Endothelial cell of umbilical vein (primary cell): ENCODE results near the gene SEC11C. TPM values are rescaled to one million over a fixed set of nuclear protein-coding genes. Genes with fewer than 3 reads are reported as not detected.

Experiments
- BruUV-seq: library from RNA; stranded (reverse); fragments of 400-500 nt; replicated peaks from 2 replicates; lab custom pipeline; 2021; lab: Mats Ljungman, UMichigan
- CTCF ChIA-PET: fragments of 300-600, 350-600 bp; sonication (Branson Sonifier 250); formaldehyde crosslinking; loops from one replicate; lab custom pipeline; 2021; ENCODE audit warnings: antibody characterized with exemption, inconsistent platforms; lab: Charles Lee
- POLR2A ChIA-PET: fragments of 300-600, 350-600 bp; sonication (Branson Sonifier 250); formaldehyde crosslinking; loops from one replicate; lab custom pipeline; 2021; ENCODE audit warnings: antibody characterized with exemption, inconsistent platforms; lab: Charles Lee
- DNase-seq: peaks from one replicate; pipeline ENCODE4 v3.0.0-alpha.2; 2011; ENCODE audit warnings: low read depth, low spot score
- FAIRE-seq: peaks from 2 replicates; lab custom pipeline; 2011; peaks lifted over from hg19 to GRCh38; lab: Jason Lieb, UNC
- H2AFZ ChIP-seq: 2 replicates; pipeline ENCODE4 v1.6.0; 2012; ENCODE audit warnings: low read depth, low read length, control low read depth, inconsistent platforms
- H3K27ac ChIP-seq: 2 replicates; pipeline ENCODE4 v1.5.1; 2011; ENCODE audit warnings: low read depth, mild to moderate bottlenecking, control low read depth, low read length, moderate library complexity; ENCODE audit not compliant: insufficient read depth
- H3K27me3 ChIP-seq, 2 experiments: 2 replicates each; pipeline versions ENCODE4 v1.6.0 to v1.6.1; 2011; ENCODE audit warnings: low read length in 2 of 2, mixed read lengths in 1 of 2; ENCODE audit not compliant: control insufficient read depth in 2 of 2, insufficient read depth in 2 of 2
- H3K36me3 ChIP-seq, 2 experiments: 2 replicates in 1 of 2; 3 replicates in 1 of 2; pipeline ENCODE4 v1.5.1; 2011; ENCODE audit warnings: low read length in 2 of 2, mild to moderate bottlenecking in 1 of 2, moderate library complexity in 1 of 2; ENCODE audit not compliant: control insufficient read depth in 2 of 2, insufficient read depth in 2 of 2; ENCODE audit errors: extremely low read depth in 1 of 2
- H3K4me1 ChIP-seq: 3 replicates; pipeline ENCODE4 v1.5.1; 2011; ENCODE audit warnings: mild to moderate bottlenecking, low read length; ENCODE audit not compliant: control insufficient read depth, insufficient read depth; ENCODE audit errors: extremely low read depth
- H3K4me2 ChIP-seq: 2 replicates; pipeline ENCODE4 v1.6.1; 2011; ENCODE audit warnings: low read length, control low read depth, mixed read lengths; ENCODE audit not compliant: insufficient read depth
- H3K4me3 ChIP-seq, 3 experiments: fragments of 200-600 bp in 1 of 3; sonication (generic), shearing (Covaris generic) in 1 of 3; replicated peaks in 1 of 3; 2 replicates each; pipeline ENCODE4 v1.5.1; 2011 to 2016; ENCODE audit warnings: control low read depth in 3 of 3, low read length in 3 of 3, mild to moderate bottlenecking in 2 of 3, inconsistent platforms in 1 of 3, low read depth in 1 of 3, moderate library complexity in 1 of 3; ENCODE audit not compliant: insufficient read depth in 1 of 3
- H3K79me2 ChIP-seq: 2 replicates; pipeline ENCODE4 v1.6.0; 2012; ENCODE audit warnings: low read length, inconsistent platforms; ENCODE audit not compliant: control insufficient read depth, insufficient read depth
- H3K9ac ChIP-seq: replicated peaks from 2 replicates; pipeline ENCODE3; 2011; ENCODE audit warnings: low read length, control low read depth; ENCODE audit not compliant: insufficient read depth; ENCODE audit errors: extremely low read depth
- H3K9me1 ChIP-seq: replicated peaks from 3 replicates; pipeline ENCODE4 v1.6.0; 2011; ENCODE audit warnings: mild to moderate bottlenecking, low read length; ENCODE audit not compliant: control insufficient read depth, insufficient read depth; ENCODE audit errors: extremely low read depth
- H3K9me3 ChIP-seq: replicated peaks from 2 replicates; pipeline ENCODE4 v1.5.1; 2012; ENCODE audit warnings: low read length, inconsistent platforms; ENCODE audit not compliant: control insufficient read depth, insufficient read depth
- H4K20me1 ChIP-seq: replicated peaks from 2 replicates; pipeline ENCODE3; 2011; ENCODE audit warnings: mild to moderate bottlenecking, low read length; ENCODE audit not compliant: control insufficient read depth, insufficient read depth; ENCODE audit errors: extremely low read depth
- EZH2 ChIP-seq: IDR thresholded peaks from 2 replicates; pipeline ENCODE4 v1.6.1; 2012; ENCODE audit warnings: borderline replicate concordance, low read depth, mild to moderate bottlenecking, moderate library complexity, low read length, inconsistent platforms; ENCODE audit not compliant: severe bottlenecking
- MYC ChIP-seq: IDR thresholded peaks from one replicate; pipeline ENCODE4 v1.6.1; 2011; ENCODE audit warnings: mild to moderate bottlenecking, low read depth, low read length
- POLR2AphosphoS5 ChIP-seq: IDR thresholded peaks from 2 replicates; pipeline ENCODE4 v1.6.1; 2012; ENCODE audit warnings: low read depth, mild to moderate bottlenecking, control low read depth, low read length, moderate library complexity; ENCODE audit not compliant: insufficient read depth
- dilution Hi-C: fragments of 300-500 bp; cut with MboI; formaldehyde crosslinking; loops from one replicate; pipeline ENCODE4 v1.15.0; 2019; ENCODE audit warnings: low sequenced_read_pairs; ENCODE audit not compliant: extremely low pct_ligation_motif_present
- intact Hi-C: fragments of 100-400 bp; cut with micrococcal nuclease; formaldehyde crosslinking; loops from one replicate; pipeline ENCODE4 v1.10.0; 2022
- polyA plus RNA-seq, 4 experiments: library from polyadenylated mRNA; depleted of rRNA in 3 of 4; stranded (reverse) in 3 of 4; unstranded in 1 of 4; fragments of >200 nt; gene quantifications; 2 replicates each; pipeline versions ENCODE4 v1.2.1 to v1.2.3, GENCODE V29; 2011 to 2012; ENCODE audit warnings: missing spikeins in 1 of 4
- total RNA-seq: library from RNA; stranded (reverse); gene quantifications from 2 replicates; pipeline ENCODE4 v1.2.3, GENCODE V29; 2021

Gene SEC11C
- total and polyA plus RNA-seq, 2 donors (not counting 3 experiments of a cell fraction or from before 2014, with no cell fraction given) = 16.3 to 29.8 TPM

- no peaks in the 10 kb centered on the region for H3K9me3 ChIP-seq
- intact Hi-C loops (no loop called here), dilution Hi-C loops (no loop called here)
- peaks cover 5% of the 10 kb centered on the region for H3K4me1 ChIP-seq
- TF ChIP-seq POLR2AphosphoS5 = no peak
- TF ChIP-seq MYC = no peak
- no peak for TF ChIP-seq EZH2
- no peaks in the 10 kb centered on the region for H3K36me3 ChIP-seq
- no peaks in the 10 kb centered on the region for H3K9me1 ChIP-seq
- no peak overlapping the region for H2AFZ ChIP-seq
- H3K27ac ChIP-seq = no peak overlapping the region
- H3K79me2 ChIP-seq = no peaks in the 10 kb centered on the region
- no peaks in the 10 kb centered on the region for H4K20me1 ChIP-seq
- no TSS peak for BruUV-seq
- FAIRE-seq (no peak), DNase-seq (no peak)
- POLR2A ChIA-PET = no interaction called here
- no peak overlapping the region for H3K4me3 ChIP-seq
- CTCF ChIA-PET = interaction anchor here (0.7 kb wide), 1 partner anchor 20 kb away, joined by 3 read pairs; no protein-coding TSS in a partner anchor
- no peak overlapping the region for H3K9ac ChIP-seq
- no peaks in the 10 kb centered on the region for H3K27me3 ChIP-seq
- H3K4me2 ChIP-seq = no peak overlapping the region
Observed at GRCh38 chr18:59144483-59144882, 4.8 kb downstream of the SEC11C start.

GRCh38 chr18:59145055-59145454 lies 5.4 kb downstream of the SEC11C start:
- TF ChIP-seq MYC = no peak
- BruUV-seq = no TSS peak
- Histone ChIP-seq H3K9me3 (no peaks in the 10 kb centered on the region), H3K4me2 (no peak overlapping the region), H3K4me3 (no peak overlapping the region), H2AFZ (no peak overlapping the region), H3K27me3 (no peaks in the 10 kb centered on the region), H3K9me1 (no peaks in the 10 kb centered on the region), H3K36me3 (no peaks in the 10 kb centered on the region), H3K79me2 (no peaks in the 10 kb centered on the region), H4K20me1 (no peaks in the 10 kb centered on the region), H3K9ac (no peak overlapping the region), H3K4me1 (peaks cover 5% of the 10 kb centered on the region), H3K27ac (no peak overlapping the region)
- CTCF ChIA-PET = interaction anchor here (0.7 kb wide), 1 partner anchor 20 kb away, joined by 3 read pairs; no protein-coding TSS in a partner anchor
- DNase-seq = no peak
- no peak for FAIRE-seq
- intact Hi-C loops = no loop called here
- dilution Hi-C loops = no loop called here
- POLR2A ChIA-PET = no interaction called here
